Measurements from ENCODE around the gene MSI2.

MSI2 gene

GRCh38 chr17:57424273-57424672, 167.9 kb downstream of the MSI2 start:
- Histone ChIP-seq H3K4me2 (ENCODE audit: low read depth, low read length, poor library complexity, severe bottlenecking) (peak overlapping the region; percentile 68), H3F3A (ENCODE audit: low read depth) (no peaks in the 10 kb centered on the region), H3K9me3 (ENCODE audit: insufficient read depth, low read depth, low read length) (no peaks in the 10 kb centered on the region), H3K4me3 (ENCODE audit: low read length, poor library complexity, severe bottlenecking) (peak overlapping the region; percentile 63), H3K27me3 (ENCODE audit: insufficient read depth, low read length, poor library complexity, severe bottlenecking) (no peaks in the 10 kb centered on the region), H3K79me2 (ENCODE audit: insufficient read depth, low read length) (peaks cover 98% of the 10 kb centered on the region), H3K36me3 (ENCODE audit: insufficient read depth, low read length) (peaks cover 38% of the 10 kb centered on the region; the same call in 1 of the 2 replicates), H3K9me2 (replicated peaks; ENCODE audit: low read depth, low read length) (no peaks in the 10 kb centered on the region), H3K4me1 (ENCODE audit: insufficient read depth, low read length, poor library complexity, severe bottlenecking) (peaks cover 83% of the 10 kb centered on the region), H4K20me1 (ENCODE audit: insufficient read depth, low read length, poor library complexity, severe bottlenecking) (no peaks in the 10 kb centered on the region), H2AFZ (ENCODE audit: low read length) (no peak overlapping the region), H3K9ac (ENCODE audit: low read depth, low read length, poor library complexity, severe bottlenecking) (peak overlapping the region; percentile 68)
- TF ChIP-seq EZH2phosphoT487 (IDR thresholded peaks at IDR 0.05; ENCODE audit: borderline replicate concordance) (no peak), CTCF (conservative IDR thresholded peaks at IDR 0.05; ENCODE audit: low read length) (no peak)

GRCh38 chr17:57424777-57425188, 168.5 kb downstream of the MSI2 start:
- H3K27me3 ChIP-seq (ENCODE audit: insufficient read depth, low read length, poor library complexity, severe bottlenecking): no peaks in the 10 kb centered on the region
- peak overlapping the region; percentile 68 for H3K4me2 ChIP-seq (ENCODE audit: low read depth, low read length, poor library complexity, severe bottlenecking)
- H3K4me1 ChIP-seq (ENCODE audit: insufficient read depth, low read length, poor library complexity, severe bottlenecking): peaks cover 87% of the 10 kb centered on the region
- no peak overlapping the region for H2AFZ ChIP-seq (ENCODE audit: low read length)
- H3K9me3 ChIP-seq (ENCODE audit: insufficient read depth, low read depth, low read length): no peaks in the 10 kb centered on the region
- H3K4me3 ChIP-seq (ENCODE audit: low read length, poor library complexity, severe bottlenecking): peak overlapping the region; percentile 63
- peaks cover 98% of the 10 kb centered on the region for H3K79me2 ChIP-seq (ENCODE audit: insufficient read depth, low read length)
- no peaks in the 10 kb centered on the region for H3K9me2 ChIP-seq (replicated peaks; ENCODE audit: low read depth, low read length)
- H3K9ac ChIP-seq (ENCODE audit: low read depth, low read length, poor library complexity, severe bottlenecking): peak overlapping the region; percentile 68
- no peak for TF ChIP-seq CTCF (conservative IDR thresholded peaks at IDR 0.05; ENCODE audit: low read length)
- no peak for TF ChIP-seq EZH2phosphoT487 (IDR thresholded peaks at IDR 0.05; ENCODE audit: borderline replicate concordance)
- no peaks in the 10 kb centered on the region for H4K20me1 ChIP-seq (ENCODE audit: insufficient read depth, low read length, poor library complexity, severe bottlenecking)
- H3K36me3 ChIP-seq (ENCODE audit: insufficient read depth, low read length): peaks cover 36% of the 10 kb centered on the region; the same call in 1 of the 2 replicates
- no peaks in the 10 kb centered on the region for H3F3A ChIP-seq (ENCODE audit: low read depth)

- H3K9me3 ChIP-seq (ENCODE audit: insufficient read depth, low read depth, low read length): no peaks in the 10 kb centered on the region
- no peak for TF ChIP-seq EZH2phosphoT487 (IDR thresholded peaks at IDR 0.05; ENCODE audit: borderline replicate concordance)
- TF ChIP-seq CTCF (conservative IDR thresholded peaks at IDR 0.05; ENCODE audit: low read length): no peak
- no peaks in the 10 kb centered on the region for H3K27me3 ChIP-seq (ENCODE audit: insufficient read depth, low read length, poor library complexity, severe bottlenecking)
- peaks cover 35% of the 10 kb centered on the region; the same call in 1 of the 2 replicates for H3K36me3 ChIP-seq (ENCODE audit: insufficient read depth, low read length)
- H3K9ac ChIP-seq (ENCODE audit: low read depth, low read length, poor library complexity, severe bottlenecking): peak overlapping the region; percentile 68
- H2AFZ ChIP-seq (ENCODE audit: low read length): no peak overlapping the region
- H3K9me2 ChIP-seq (replicated peaks; ENCODE audit: low read depth, low read length): no peaks in the 10 kb centered on the region
- peak overlapping the region; percentile 63 for H3K4me3 ChIP-seq (ENCODE audit: low read length, poor library complexity, severe bottlenecking)
- H4K20me1 ChIP-seq (ENCODE audit: insufficient read depth, low read length, poor library complexity, severe bottlenecking): no peaks in the 10 kb centered on the region
- H3K4me2 ChIP-seq (ENCODE audit: low read depth, low read length, poor library complexity, severe bottlenecking): peak overlapping the region; percentile 68
- peaks cover 89% of the 10 kb centered on the region for H3K4me1 ChIP-seq (ENCODE audit: insufficient read depth, low read length, poor library complexity, severe bottlenecking)
- H3K79me2 ChIP-seq (ENCODE audit: insufficient read depth, low read length): peaks cover 98% of the 10 kb centered on the region
- H3F3A ChIP-seq (ENCODE audit: low read depth): no peaks in the 10 kb centered on the region
Observed at GRCh38 chr17:57425431-57425830, 169.1 kb downstream of the MSI2 start.
